Measurements from ENCODE around the gene FAR2. TPM values are rescaled to one million over a fixed set of nuclear protein-coding genes. Genes with fewer than 3 reads are reported as not detected.

FAR2 gene
- total and polyA plus RNA-seq, 2 donors (not counting 3 experiments of a cell fraction or from before 2014, with no cell fraction given): 32.3 to 61.7 TPM

- ChIA-PET POLR2A (no interaction called here), CTCF (interaction anchor here (1.0 kb wide), 1 partner anchor 13 kb away, joined by 3 read pairs; no protein-coding TSS in a partner anchor)
- Histone ChIP-seq H3K4me2 (ENCODE audit: insufficient read depth, low read length) (no peak overlapping the region), H3K4me1 (ENCODE audit: control insufficient read depth, extremely low read depth, insufficient read depth, low read length) (peaks cover 44% of the 10 kb centered on the region), H2AFZ (ENCODE audit: low read depth, low read length) (no peak overlapping the region), H4K20me1 (replicated peaks; ENCODE audit: control insufficient read depth, extremely low read depth, insufficient read depth, low read length) (no peaks in the 10 kb centered on the region), H3K27me3 (ENCODE audit: control insufficient read depth in 2 of 2, insufficient read depth in 2 of 2, low read length in 2 of 2) (no peaks in the 10 kb centered on the region), H3K9me1 (replicated peaks; ENCODE audit: control insufficient read depth, extremely low read depth, insufficient read depth, low read length) (no peaks in the 10 kb centered on the region), H3K9ac (replicated peaks; ENCODE audit: extremely low read depth, insufficient read depth, low read length) (no peak overlapping the region), H3K27ac (ENCODE audit: insufficient read depth, low read depth, low read length) (no peak overlapping the region), H3K36me3 (ENCODE audit: control insufficient read depth in 2 of 2, extremely low read depth in 1 of 2, insufficient read depth in 2 of 2, low read length in 2 of 2) (no peaks in the 10 kb centered on the region), H3K79me2 (ENCODE audit: control insufficient read depth, insufficient read depth, low read length) (peaks cover 74% of the 10 kb centered on the region), H3K4me3 (replicated peaks in 1 of 3; ENCODE audit: insufficient read depth in 1 of 3, low read depth in 1 of 3, low read length in 3 of 3) (no peak overlapping the region), H3K9me3 (replicated peaks; ENCODE audit: control insufficient read depth, insufficient read depth, low read length) (no peaks in the 10 kb centered on the region)
- TF ChIP-seq FOS (IDR thresholded peaks at IDR 0.05; ENCODE audit: borderline replicate concordance, insufficient read depth, low read length) (no peak), MYC (IDR thresholded peaks at IDR 0.05; ENCODE audit: low read depth, low read length) (no peak), POLR2A (IDR thresholded peaks at IDR 0.05; ENCODE audit: low read depth, low read length) (no peak), GATA2 (IDR thresholded peaks at IDR 0.05; ENCODE audit: insufficient read depth, insufficient read length, low read depth, low read length) (no peak), POLR2AphosphoS5 (IDR thresholded peaks at IDR 0.05; ENCODE audit: insufficient read depth, low read depth, low read length) (no peak), CTCF (IDR thresholded peaks at IDR 0.05; ENCODE audit: extremely low read depth in 1 of 2, insufficient read depth in 1 of 2, low read depth in 1 of 2, low read length in 2 of 2) (no peak), JUN (IDR thresholded peaks at IDR 0.05; ENCODE audit: borderline replicate concordance, insufficient read depth, insufficient read length, low read depth) (no peak), EZH2 (IDR thresholded peaks at IDR 0.05; ENCODE audit: borderline replicate concordance, low read depth, low read length, severe bottlenecking) (no peak)
- TF ChIP-seq, protein P1, sequence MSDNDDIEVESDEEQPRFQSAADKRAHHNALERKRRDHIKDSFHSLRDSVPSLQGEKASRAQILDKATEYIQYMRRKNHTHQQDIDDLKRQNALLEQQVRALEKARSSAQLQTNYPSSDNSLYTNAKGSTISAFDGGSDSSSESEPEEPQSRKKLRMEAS (IDR thresholded peaks at IDR 0.05; ENCODE audit: insufficient read depth, insufficient read length): no peak
- FAIRE-seq: no peak
- dilution Hi-C loops (cut with MboI; ENCODE audit: extremely low pct_ligation_motif_present, low sequenced_read_pairs) (no loop called here), intact Hi-C loops (cut with micrococcal nuclease) (no loop called here)
- DNase-seq (ENCODE audit: low read depth, low spot score): no peak
- no TSS peak for BruUV-seq (replicated peaks)
Observed at GRCh38 chr12:29160230-29160629, 11.2 kb downstream of the FAR2 start.

Data from endothelial cell of umbilical vein (primary cell).